ELF-1 (cell line): ENCODE data around the gene SFXN1.

Experiments
- DNase-seq: peaks from one replicate; pipeline ENCODE4 v3.0.0-alpha.2; 2016; ENCODE audit warnings: low read depth, low spot score

SFXN1 gene

DNA sequence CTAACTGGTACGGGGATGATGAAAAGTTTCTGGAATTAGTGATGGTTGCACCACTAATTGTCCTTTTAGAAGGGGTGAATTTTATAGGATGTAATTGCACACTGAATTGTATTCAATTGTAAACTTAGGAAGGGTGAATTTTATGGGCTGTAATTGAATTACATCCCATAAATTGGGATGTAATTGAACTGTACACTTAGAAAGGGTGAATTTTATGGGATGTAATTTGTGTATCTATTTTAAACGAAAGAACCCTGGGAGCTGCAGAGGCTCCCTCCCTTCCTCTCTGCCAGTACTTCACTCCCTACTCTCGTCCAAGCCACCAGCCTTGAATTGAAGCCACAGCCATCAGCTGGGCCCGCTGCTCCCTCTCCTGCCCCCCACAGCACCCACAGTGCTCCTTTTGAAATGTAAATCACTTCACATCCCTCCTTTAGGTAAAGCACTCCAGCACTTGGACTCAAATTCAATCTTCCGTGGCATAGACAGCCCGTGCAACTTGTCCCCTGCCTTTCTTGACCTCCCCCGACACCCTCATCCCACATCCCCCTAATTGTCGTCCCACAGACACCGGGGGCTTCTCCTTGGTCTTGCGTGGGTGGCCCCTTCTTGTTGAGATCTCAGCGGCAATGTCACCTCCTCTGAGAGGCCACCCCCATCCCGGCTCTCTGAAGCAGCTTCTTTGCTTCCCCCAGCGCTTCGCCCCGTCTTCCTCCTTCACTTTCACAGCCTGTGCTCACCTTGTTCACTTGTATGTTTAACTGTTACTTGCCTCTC is 95.3 kb downstream of the SFXN1 start:
- DNase-seq: no peak

DNA sequence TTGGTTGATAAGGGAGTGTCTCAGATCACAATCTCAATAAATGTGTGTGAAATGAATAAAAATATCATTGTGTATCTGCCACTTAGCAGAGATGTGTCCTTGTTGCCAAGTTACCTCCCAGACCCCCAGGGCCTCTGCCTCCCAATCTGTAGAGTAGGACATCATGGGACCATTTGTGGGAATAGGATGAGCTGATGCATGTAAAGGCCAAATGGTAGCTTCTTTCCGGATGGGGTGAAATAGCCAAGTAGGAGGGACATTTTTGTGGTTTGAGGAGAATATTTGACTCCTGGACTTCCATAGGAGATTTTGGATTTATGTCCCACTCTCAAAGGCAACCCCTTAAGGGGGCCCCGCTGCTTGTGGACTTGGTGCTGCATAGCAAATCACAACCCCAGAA is 96.9 kb downstream of the SFXN1 start:
- DNase-seq: no peak

DNA sequence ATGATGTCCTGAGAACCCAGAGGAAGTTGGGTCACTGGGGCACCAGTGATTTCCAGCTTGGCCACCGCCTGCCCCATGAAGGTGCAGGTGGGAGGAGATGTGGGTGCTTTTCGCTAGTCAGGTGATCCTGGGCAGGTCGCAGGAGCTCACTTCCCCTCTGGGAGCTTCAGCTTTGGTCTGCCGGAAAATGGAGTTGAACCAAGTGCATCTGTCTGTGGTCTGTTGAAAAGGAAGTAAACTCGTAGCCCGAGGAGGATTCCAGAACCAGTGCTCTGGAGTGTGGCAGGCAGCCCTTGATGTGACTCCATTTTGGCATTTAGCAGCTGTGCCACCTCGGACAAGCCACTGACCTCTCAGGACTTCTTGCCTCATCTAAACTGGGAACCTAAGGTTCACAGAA is 97.7 kb downstream of the SFXN1 start:
- no peak for DNase-seq

DNA sequence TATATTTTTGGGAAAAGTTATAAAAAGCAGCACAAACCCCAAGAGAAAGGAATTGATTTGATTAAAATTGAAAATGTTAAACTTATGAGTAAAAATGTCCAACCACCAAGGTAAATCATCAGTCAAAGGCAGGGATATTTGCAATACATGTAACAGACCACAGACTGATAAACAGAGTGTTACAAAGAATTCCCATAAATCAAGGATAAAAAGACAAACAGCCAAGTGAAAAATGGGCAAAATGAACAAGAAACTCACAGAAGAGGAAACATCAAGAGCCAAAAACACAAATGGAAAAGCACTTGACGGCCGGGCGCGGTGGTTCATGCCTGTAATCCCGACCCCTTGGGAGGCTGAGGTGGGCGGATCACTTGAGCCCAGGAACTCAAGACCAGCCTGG is 98.2 kb downstream of the SFXN1 start:
- no peak for DNase-seq
